HFFc6 (cell line): ENCODE results near the gene OSBPL5. TPM values are rescaled to one million over a fixed set of nuclear protein-coding genes. Genes with fewer than 3 reads are reported as not detected.
A peak's percentile ranks its signal among the peaks of the same experiment; 100 is the strongest.

Source experiments
- DNase-seq: peaks from one replicate; pipeline ENCODE4 v3.0.0-alpha.2; 2018
- H3K27ac Mint-ChIP-seq: 2 replicates; pipeline ENCODE4 v1.8.0; 2020; ENCODE audit warnings: mild to moderate bottlenecking, mixed read lengths
- H3K27me3 Mint-ChIP-seq: 2 replicates; pipeline ENCODE4 v1.8.0; 2021; ENCODE audit warnings: mild to moderate bottlenecking, moderate library complexity, mixed read lengths; ENCODE audit not compliant: insufficient read depth
- H3K36me3 Mint-ChIP-seq: 2 replicates; pipeline ENCODE4 v1.8.0; 2021; ENCODE audit warnings: low read depth, mixed read lengths
- H3K4me1 Mint-ChIP-seq: 2 replicates; pipeline ENCODE4 v1.8.0; 2020; ENCODE audit warnings: low read depth, mixed read lengths
- H3K4me3 Mint-ChIP-seq: 2 replicates; pipeline ENCODE4 v1.8.0; 2020; ENCODE audit warnings: mild to moderate bottlenecking, moderate library complexity, mixed read lengths
- H3K9me3 Mint-ChIP-seq: 2 replicates; pipeline ENCODE4 v1.8.0; 2020; ENCODE audit warnings: mild to moderate bottlenecking, mixed read lengths
- total RNA-seq, 6 experiments: library from RNA; stranded (reverse); fragmentation: NEBNext Ultra II Directional; extraction: Animal tissue kit (Norgen Biotek cat#: 25700); gene quantifications; 2 replicates in 1 of 6; 3 replicates in 5 of 6; pipeline ENCODE4 v1.2.3, GENCODE V29; 2021
- TF ChIP-seq, protein P1 (sequence below): fragments of 200-600 bp; sonication (generic); IDR thresholded peaks from 2 replicates; pipeline ENCODE4 v1.5.0; 2021; ENCODE audit warnings: antibody characterized with exemption, mild to moderate bottlenecking

Gene OSBPL5
- total RNA-seq, 6 experiments from 2014 or later = 32.6 to 42.6 (median 36.7) TPM

DNA sequence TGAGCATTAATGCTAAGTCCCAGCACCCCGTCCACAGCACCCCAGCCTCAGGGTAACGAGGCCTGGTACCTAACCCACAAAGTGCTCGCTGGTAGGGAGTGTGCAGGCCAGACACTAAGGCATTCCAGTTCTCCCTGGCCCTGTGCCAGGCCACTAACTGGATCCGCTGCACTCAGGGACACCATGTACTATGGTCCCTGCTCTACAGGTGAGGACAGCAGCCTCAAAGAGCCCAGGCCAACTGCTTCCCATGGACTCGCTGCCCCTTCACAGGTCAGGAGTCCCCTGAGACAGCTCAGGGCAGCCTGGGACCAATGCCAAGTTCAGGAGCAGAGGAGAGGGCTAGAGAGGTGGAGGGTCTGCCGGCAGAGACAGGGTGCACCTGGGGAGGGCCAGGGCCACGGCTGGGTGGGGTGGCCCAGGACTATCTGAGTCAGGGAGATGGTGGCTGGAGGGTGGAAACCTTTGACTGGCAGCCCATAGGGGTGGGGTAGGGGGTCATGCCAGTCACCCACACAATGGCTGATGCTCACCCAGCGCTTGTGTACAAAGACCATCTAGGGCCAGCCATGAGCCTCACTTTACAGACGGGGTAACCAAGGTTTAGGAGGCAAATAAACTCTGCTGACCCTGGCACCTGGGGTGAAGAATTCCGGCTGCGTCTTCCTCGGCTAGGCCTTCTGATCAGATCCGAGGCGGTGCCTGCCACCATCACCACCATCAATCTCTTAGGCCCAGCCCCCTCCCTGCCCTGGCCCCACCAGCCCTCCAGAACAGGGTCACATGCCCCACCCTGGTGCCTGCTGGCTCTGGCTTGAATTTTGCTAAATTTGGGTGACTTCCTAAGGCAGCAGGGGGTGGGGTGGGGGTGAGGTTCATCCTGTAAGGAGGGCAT is 5.6 kb downstream of the OSBPL5 start:
- no peaks in the 10 kb centered on the region for H3K9me3 Mint-ChIP-seq
- peaks cover 2% of the 10 kb centered on the region; the same call in 1 of the 2 replicates for H3K27me3 Mint-ChIP-seq
- TF ChIP-seq, protein P1, sequence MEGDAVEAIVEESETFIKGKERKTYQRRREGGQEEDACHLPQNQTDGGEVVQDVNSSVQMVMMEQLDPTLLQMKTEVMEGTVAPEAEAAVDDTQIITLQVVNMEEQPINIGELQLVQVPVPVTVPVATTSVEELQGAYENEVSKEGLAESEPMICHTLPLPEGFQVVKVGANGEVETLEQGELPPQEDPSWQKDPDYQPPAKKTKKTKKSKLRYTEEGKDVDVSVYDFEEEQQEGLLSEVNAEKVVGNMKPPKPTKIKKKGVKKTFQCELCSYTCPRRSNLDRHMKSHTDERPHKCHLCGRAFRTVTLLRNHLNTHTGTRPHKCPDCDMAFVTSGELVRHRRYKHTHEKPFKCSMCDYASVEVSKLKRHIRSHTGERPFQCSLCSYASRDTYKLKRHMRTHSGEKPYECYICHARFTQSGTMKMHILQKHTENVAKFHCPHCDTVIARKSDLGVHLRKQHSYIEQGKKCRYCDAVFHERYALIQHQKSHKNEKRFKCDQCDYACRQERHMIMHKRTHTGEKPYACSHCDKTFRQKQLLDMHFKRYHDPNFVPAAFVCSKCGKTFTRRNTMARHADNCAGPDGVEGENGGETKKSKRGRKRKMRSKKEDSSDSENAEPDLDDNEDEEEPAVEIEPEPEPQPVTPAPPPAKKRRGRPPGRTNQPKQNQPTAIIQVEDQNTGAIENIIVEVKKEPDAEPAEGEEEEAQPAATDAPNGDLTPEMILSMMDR = no peak
- no peaks in the 10 kb centered on the region for H3K36me3 Mint-ChIP-seq
- H3K4me3 Mint-ChIP-seq = peak overlapping the region; percentile 82
- H3K27ac Mint-ChIP-seq = peak overlapping the region; percentile 73
- DNase-seq = no peak
- peaks cover 83% of the 10 kb centered on the region for H3K4me1 Mint-ChIP-seq

DNA sequence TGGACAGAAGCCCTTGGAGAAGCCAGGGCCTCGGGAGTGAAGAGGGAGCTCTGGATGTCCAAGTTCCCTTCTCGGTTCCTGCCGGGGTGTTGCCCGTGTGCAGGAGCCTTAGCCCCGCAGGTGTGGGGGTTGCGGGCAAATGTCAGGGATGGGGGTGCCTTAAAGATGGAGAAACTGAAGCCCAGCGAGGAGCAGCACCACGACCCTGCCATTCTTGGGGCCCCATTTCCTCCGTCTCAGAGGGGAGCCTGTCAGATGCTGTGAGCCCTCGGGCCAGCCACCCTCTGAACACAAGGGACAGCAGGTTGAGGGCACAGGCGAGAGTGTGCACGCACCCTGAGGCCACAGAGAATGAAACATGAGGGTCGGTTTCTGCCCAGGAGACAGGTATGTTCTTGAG is 6.3 kb downstream of the OSBPL5 start:
- DNase-seq = no peak
- no peak overlapping the region for H3K27ac Mint-ChIP-seq
- peaks cover 87% of the 10 kb centered on the region for H3K4me1 Mint-ChIP-seq
- peaks cover 2% of the 10 kb centered on the region; the same call in 1 of the 2 replicates for H3K27me3 Mint-ChIP-seq
- TF ChIP-seq, protein P1 = no peak
- no peaks in the 10 kb centered on the region for H3K36me3 Mint-ChIP-seq
- peak overlapping the region; percentile 47; the same call in 1 of the 2 replicates for H3K4me3 Mint-ChIP-seq
- H3K9me3 Mint-ChIP-seq = no peaks in the 10 kb centered on the region

DNA sequence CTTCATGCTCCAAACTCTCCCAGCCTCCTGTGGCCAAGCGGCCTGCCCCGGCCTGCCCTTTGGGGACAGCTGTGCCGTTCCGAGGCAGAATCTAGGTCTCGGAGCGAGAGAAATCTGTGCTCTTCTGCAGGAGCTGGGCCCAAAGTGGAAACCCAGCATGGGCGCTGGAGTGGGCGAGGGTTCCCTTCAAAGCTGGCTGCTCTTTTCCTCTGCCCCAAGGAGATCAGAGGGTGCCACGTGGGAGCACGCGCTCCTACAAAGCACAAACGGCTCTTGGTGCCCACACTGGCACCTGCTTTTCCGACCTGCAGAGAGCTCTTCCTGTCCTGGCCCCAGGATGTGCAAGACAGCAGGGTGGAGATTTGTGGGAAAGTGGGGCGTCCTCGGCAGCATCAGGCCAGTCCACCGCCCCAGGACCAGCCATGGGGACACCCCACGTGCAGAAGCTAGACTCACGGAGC is 6.9 kb downstream of the OSBPL5 start:
- Mint-ChIP-seq H3K27ac (peak overlapping the region; percentile 27; the same call in 1 of the 2 replicates), H3K36me3 (no peaks in the 10 kb centered on the region), H3K9me3 (no peaks in the 10 kb centered on the region), H3K27me3 (peaks cover 2% of the 10 kb centered on the region; the same call in 1 of the 2 replicates), H3K4me3 (peak overlapping the region; percentile 47; the same call in 1 of the 2 replicates), H3K4me1 (peaks cover 87% of the 10 kb centered on the region)
- no peak for DNase-seq
- TF ChIP-seq, protein P1 = no peak

DNA sequence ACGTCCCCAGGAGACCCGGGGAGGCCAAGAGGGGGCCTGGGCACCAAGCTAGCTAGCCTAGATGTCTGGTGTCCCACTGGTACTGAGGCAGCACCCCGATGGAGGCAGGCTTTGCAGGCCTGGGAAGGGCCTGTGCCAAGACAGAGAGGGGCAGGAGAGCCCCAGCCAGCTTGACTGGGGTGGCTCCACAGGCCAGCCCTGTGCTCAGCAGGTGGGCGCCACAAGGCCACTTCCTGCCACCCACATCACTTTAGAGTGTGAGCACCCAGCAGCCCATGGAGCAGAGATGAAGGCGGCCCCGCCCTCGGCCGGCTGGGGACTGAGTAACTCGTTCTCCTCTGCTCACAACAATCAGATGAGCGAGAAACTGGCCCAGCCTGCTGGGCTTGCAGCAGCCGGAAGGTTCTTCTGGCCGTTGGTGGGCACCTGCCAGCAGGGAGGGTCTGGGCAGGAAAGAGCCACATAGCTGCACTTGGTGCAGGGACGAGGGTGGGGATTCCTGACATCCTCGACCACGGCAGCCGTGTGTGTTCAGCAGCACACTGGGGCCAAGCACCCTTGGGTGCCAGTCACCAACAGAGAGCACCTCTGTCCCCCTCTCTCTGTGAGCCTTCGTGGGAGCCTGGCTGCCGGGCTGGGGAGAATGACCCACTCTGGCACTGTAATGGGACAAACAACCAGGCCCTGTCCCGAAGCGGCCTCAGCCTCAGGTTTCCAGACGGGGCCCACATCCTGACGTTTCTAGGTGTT is 7.6 kb downstream of the OSBPL5 start:
- Mint-ChIP-seq H3K4me1 (peaks cover 87% of the 10 kb centered on the region), H3K36me3 (no peaks in the 10 kb centered on the region), H3K27ac (peak overlapping the region; percentile 33; the same call in 1 of the 2 replicates), H3K9me3 (no peaks in the 10 kb centered on the region), H3K4me3 (no peak overlapping the region), H3K27me3 (peaks cover 2% of the 10 kb centered on the region; the same call in 1 of the 2 replicates)
- DNase-seq = no peak
- TF ChIP-seq, protein P1 = no peak

DNA sequence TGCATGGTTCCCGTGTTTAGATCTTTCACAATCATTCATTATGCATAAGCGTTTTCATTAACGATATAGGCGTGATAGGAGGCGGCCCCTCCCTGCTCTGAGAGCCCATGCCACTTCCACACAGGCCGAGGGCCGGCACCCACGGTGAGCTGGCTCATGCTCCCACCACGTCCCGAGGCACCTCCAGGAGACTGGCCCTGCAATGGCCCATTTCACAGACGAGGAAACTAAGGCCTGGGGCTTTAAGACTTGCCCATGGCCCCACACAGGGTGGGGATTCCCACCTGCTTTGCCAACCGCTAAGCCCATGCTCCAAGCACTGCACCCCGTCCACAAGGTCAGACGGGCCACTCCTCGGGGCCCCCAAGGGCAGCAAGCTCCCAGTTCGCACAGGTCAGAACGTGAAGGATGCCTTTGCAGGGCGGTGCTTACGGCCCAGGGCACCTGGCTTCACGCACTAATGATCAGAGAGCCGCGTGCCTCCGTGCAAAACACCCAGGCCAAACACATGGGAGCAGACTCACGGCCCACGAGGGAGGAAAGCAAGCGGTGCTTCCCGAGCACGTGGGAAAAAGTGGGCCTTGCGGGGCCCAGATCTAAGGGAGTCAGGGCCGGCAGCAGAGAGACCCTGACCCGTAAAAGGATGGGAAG is 8.3 kb downstream of the OSBPL5 start:
- Mint-ChIP-seq H3K4me1 (peaks cover 86% of the 10 kb centered on the region), H3K4me3 (no peak overlapping the region), H3K27ac (peak overlapping the region; percentile 87), H3K36me3 (no peaks in the 10 kb centered on the region), H3K9me3 (no peaks in the 10 kb centered on the region), H3K27me3 (peaks cover 2% of the 10 kb centered on the region; the same call in 1 of the 2 replicates)
- DNase-seq = no peak
- TF ChIP-seq, protein P1 = no peak
